ENCODE data around the gene LGALS4. TPM values are rescaled to one million over a fixed set of nuclear protein-coding genes. Genes with fewer than 3 reads are reported as not detected.

Gene LGALS4
- total RNA-seq, 1 experiment from 2014 or later = 1.0 TPM

GRCh38 chr19:38839816-38840582 lies 27.3 kb upstream of the LGALS4 start:
- Histone ChIP-seq H2AFZ (no peak overlapping the region), H4K20me1 (ENCODE audit: insufficient read depth) (peaks cover 30% of the 10 kb centered on the region), H3K4me1 (replicated peaks; ENCODE audit: insufficient read depth) (peaks cover 55% of the 10 kb centered on the region), H3K4me2 (peak overlapping the region; percentile 63; the same call in 1 of the 2 replicates), H3K36me3 (ENCODE audit: low read depth) (peaks cover 64% of the 10 kb centered on the region), H3K79me2 (ENCODE audit: low read depth) (peaks cover 55% of the 10 kb centered on the region), H3K9me2 (ENCODE audit: insufficient read depth) (no peaks in the 10 kb centered on the region), H3K9me3 (ENCODE audit: insufficient read depth, low read depth) (no peaks in the 10 kb centered on the region), H3F3A (ENCODE audit: insufficient read depth, low read depth) (peaks cover 96% of the 10 kb centered on the region), H3K27ac (peak overlapping the region; percentile 98), H3K27me3 (ENCODE audit: insufficient read depth, low read depth) (no peaks in the 10 kb centered on the region), H3K4me3 (no peak overlapping the region)
- TF ChIP-seq CTCF (conservative IDR thresholded peaks at IDR 0.05) = no peak
- TF ChIP-seq EZH2 (IDR thresholded peaks at IDR 0.05; ENCODE audit: low read depth) = no peak
- ChIA-PET POLR2A (ENCODE audit: unreplicated experiment) (interaction anchor here (0.5 kb wide), 1 partner anchor 100 kb away, joined by 4 read pairs; no protein-coding TSS in a partner anchor), CTCF (interaction anchor here (0.6 kb wide), 1 partner anchor 149 kb away, joined by 5 read pairs; no protein-coding TSS in a partner anchor)
- DNase-seq = no peak
- BruUV-seq (replicated peaks) = no TSS peak
- intact Hi-C loops (cut with micrococcal nuclease; ENCODE audit: unreplicated experiment) = loop anchor here (2.0 to 10.0 kb wide), 4 partner anchors 91 to 435 kb away; partner anchors contain the start of genes FAM98C, FBXO27, MRPS12 and SARS2

- Histone ChIP-seq H3K79me2 (ENCODE audit: low read depth) (peaks cover 47% of the 10 kb centered on the region), H3F3A (ENCODE audit: insufficient read depth, low read depth) (peaks cover 92% of the 10 kb centered on the region), H3K9me2 (ENCODE audit: insufficient read depth) (no peaks in the 10 kb centered on the region), H3K36me3 (ENCODE audit: low read depth) (peaks cover 55% of the 10 kb centered on the region), H3K9me3 (ENCODE audit: insufficient read depth, low read depth) (no peaks in the 10 kb centered on the region), H3K27me3 (ENCODE audit: insufficient read depth, low read depth) (no peaks in the 10 kb centered on the region), H4K20me1 (ENCODE audit: insufficient read depth) (peaks cover 21% of the 10 kb centered on the region), H2AFZ (no peak overlapping the region), H3K4me3 (0 out of 2 replicates have a peak overlapping the region, but pooled peaks have one; percentile 8), H3K4me1 (replicated peaks; ENCODE audit: insufficient read depth) (peaks cover 61% of the 10 kb centered on the region), H3K27ac (peak overlapping the region; percentile 98), H3K4me2 (peak overlapping the region; percentile 63)
- intact Hi-C loops (cut with micrococcal nuclease; ENCODE audit: unreplicated experiment) = loop anchor here (1.0 to 10.0 kb wide), 9 partner anchors 92 to 434 kb away; partner anchors contain the start of genes FAM98C, FBXO27, MRPS12 and SARS2
- DNase-seq = no peak
- TF ChIP-seq EZH2 (IDR thresholded peaks at IDR 0.05; ENCODE audit: low read depth) (no peak), CTCF (conservative IDR thresholded peaks at IDR 0.05) (peak; percentile 30; the same call in 1 of the 2 replicates)
- ChIA-PET CTCF (interaction anchor here (1.2 kb wide), 1 partner anchor 92 kb away, joined by 6 read pairs; the partner anchor contains the start of genes MRPS12 and SARS2), POLR2A (ENCODE audit: unreplicated experiment) (interaction anchor here (0.5 to 1.0 kb wide), 5 partner anchors 91 to 669 kb away, joined by 3 to 13 read pairs (median 3); partner anchors contain the start of genes MRPS12 and SARS2)
- BruUV-seq (replicated peaks) = no TSS peak
Observed at GRCh38 chr19:38838986-38839761, 26.4 kb upstream of the LGALS4 start.

Data from PC-9 (cell line).